SJSA1 (cell line): Measurements from ENCODE around the gene ATRAID. TPM values are rescaled to one million over a fixed set of nuclear protein-coding genes. Genes with fewer than 3 reads are reported as not detected.

Experiments used
- DNase-seq, 2 experiments: peaks; one replicate each; pipeline ENCODE4 v3.0.0-alpha.2; 2015 to 2020; ENCODE audit warnings: low spot score in 2 of 2, low read depth in 1 of 2
- H3K27ac ChIP-seq: fragments of 250-450 bp; sonication (Bioruptor Pico); 2 replicates; pipeline ENCODE4 v1.5.1; 2020; ENCODE audit warnings: mild to moderate bottlenecking, moderate library complexity
- H3K27me3 ChIP-seq: fragments of 250-450 bp; sonication (Bioruptor Pico); replicated peaks from 2 replicates; pipeline ENCODE4 v1.5.1; 2020; ENCODE audit warnings: mild to moderate bottlenecking, moderate library complexity
- H3K36me3 ChIP-seq: fragments of 250-450 bp; sonication (Bioruptor Pico); 2 replicates; pipeline ENCODE4 v1.5.1; 2020; ENCODE audit warnings: mild to moderate bottlenecking
- H3K4me1 ChIP-seq: fragments of 250-450 bp; sonication (Bioruptor Pico); replicated peaks from 2 replicates; pipeline ENCODE4 v1.6.1; 2021; ENCODE audit warnings: mild to moderate bottlenecking
- H3K4me3 ChIP-seq: fragments of 250-450 bp; sonication (Bioruptor Pico); 2 replicates; pipeline ENCODE4 v1.5.1; 2020; ENCODE audit warnings: mild to moderate bottlenecking
- H3K9me3 ChIP-seq: fragments of 250-450 bp; sonication (Bioruptor Pico); replicated peaks from 2 replicates; pipeline ENCODE4 v1.5.1; 2020; ENCODE audit warnings: mild to moderate bottlenecking
- total RNA-seq: library from RNA; depleted of rRNA; stranded (reverse); fragments of >200 nt; shearing (Covaris generic); gene quantifications from 2 replicates; pipeline ENCODE4 v1.2.3, GENCODE V29; 2014; rRNA removed

The ATRAID gene
- total RNA-seq, 1 experiment from 2014 or later, result 153 TPM

DNA sequence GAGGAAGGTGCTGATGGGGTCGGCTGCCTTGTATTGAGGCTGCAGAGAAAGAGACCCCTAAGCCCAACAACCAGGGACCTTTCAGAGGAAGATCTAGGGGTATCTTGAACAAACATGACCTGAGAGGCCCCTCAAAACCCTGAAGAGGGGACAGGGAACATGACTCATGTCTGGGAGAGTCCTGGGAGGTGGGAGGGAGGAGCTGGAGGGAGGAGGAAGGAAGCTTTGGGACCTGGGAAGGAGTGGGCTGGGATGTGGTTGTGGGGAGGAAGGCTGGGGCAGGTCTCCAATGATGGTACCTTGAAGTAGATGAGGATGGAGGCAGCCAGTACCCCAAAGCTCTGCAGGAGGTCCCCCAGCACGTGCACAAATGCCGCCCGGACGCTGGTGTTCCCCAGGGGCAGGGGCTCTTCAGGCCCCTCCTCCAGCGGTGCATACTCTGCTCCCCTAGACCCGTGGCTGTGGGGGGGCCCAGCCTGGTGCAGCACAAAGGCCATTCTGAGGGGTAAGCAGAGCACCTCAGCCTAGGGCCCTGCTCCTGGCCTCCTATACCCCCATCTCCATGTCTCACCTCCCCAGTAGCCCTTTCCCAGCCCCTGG is 45.1 kb downstream of the ATRAID start:
- no peak overlapping the region for H3K27ac ChIP-seq

DNA sequence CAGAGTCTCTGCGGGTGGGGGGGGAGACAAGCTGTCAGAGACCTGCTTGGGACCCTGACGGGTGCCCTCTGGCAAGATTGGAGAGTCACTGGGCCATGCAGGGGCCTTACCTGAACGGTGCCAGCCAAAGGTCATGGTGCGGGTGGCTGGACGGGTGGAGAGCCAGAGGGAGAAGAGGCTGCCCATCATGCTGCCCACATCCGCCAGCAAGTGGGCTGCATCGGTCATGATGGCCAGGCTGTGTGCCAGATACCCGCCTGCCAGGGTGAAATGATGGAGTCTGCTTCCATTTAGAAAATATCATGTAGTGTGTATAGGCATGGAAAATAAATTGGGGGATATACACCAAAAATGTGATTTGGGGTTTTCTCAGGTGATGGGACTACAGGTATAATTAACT is 46.2 kb downstream of the ATRAID start:
- Histone ChIP-seq H3K4me3 (no peak overlapping the region), H3K27me3 (peaks cover 46% of the 10 kb centered on the region), H3K4me1 (peaks cover 11% of the 10 kb centered on the region), H3K36me3 (no peaks in the 10 kb centered on the region), H3K27ac (no peak overlapping the region), H3K9me3 (no peaks in the 10 kb centered on the region)
- DNase-seq, result no peak

More for the DNA sequence above, 45.1 kb downstream of the ATRAID start:
- Histone ChIP-seq H3K9me3 (no peaks in the 10 kb centered on the region), H3K4me1 (peaks cover under 1% of the 10 kb centered on the region), H3K4me3 (no peak overlapping the region), H3K36me3 (no peaks in the 10 kb centered on the region), H3K27me3 (peaks cover 35% of the 10 kb centered on the region)
- DNase-seq, result no peak

DNA sequence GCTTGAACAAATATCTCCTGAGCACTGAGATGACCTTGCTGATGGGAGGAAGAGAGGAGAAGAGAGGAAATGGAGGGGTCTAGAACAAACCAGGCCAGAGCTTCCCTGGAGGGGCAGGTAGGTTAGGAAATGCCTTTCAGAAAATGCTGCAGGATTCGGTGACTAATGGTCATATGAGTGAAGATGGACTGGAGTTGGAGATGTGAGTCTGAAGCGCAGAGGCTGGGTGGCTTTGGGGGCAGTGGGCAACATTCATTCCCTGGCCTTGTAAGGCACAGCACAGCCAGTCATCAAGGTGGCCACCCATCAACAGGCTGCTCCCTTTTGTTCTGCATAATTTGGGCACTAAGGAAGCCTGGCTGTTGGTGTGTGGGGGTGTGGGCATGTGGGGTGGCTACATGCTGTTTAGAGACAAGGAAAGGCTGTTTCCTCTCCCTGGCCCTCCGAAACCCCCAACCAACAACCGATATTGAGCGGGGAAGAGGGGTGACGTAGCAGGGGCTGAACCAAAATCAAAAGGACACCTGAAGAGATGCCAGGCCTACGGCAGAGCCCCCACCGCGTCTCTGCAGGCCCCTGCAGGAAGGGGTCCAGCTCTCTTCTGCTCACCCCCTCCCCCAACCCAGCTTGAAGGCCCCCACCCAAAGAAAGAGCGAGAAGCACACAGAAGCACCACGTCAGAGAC is 49.5 kb downstream of the ATRAID start:
- Histone ChIP-seq H3K27me3 (peaks cover 71% of the 10 kb centered on the region), H3K4me3 (no peak overlapping the region)

DNA sequence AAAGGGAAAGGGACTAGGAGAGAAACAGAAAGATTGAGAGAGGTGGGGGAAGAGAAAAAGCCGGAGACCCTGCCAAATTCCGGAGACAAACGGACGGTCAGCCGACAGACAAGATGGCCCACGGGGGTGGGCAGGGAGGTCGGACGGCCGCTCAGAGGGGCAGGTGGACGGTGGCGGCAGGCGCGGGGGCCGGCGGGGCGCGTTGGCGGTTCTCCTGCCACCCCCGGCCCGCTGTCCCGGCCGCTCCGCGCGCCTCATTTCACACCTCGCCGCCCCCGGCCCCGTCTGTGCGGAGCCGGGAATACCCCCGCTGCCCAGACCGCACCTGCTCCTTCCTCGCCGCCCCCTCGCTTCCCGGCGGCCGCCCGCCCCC is 50.1 kb downstream of the ATRAID start:
- Histone ChIP-seq H3K9me3 (no peaks in the 10 kb centered on the region), H3K27me3 (peaks cover 72% of the 10 kb centered on the region), H3K36me3 (no peaks in the 10 kb centered on the region), H3K27ac (no peak overlapping the region), H3K4me3 (no peak overlapping the region), H3K4me1 (peaks cover 30% of the 10 kb centered on the region)
- DNase-seq, result no peak

More for the DNA sequence above, 49.5 kb downstream of the ATRAID start:
- Histone ChIP-seq H3K36me3 (no peaks in the 10 kb centered on the region), H3K9me3 (no peaks in the 10 kb centered on the region), H3K27ac (no peak overlapping the region), H3K4me1 (peaks cover 30% of the 10 kb centered on the region)
- no peak for DNase-seq

DNA sequence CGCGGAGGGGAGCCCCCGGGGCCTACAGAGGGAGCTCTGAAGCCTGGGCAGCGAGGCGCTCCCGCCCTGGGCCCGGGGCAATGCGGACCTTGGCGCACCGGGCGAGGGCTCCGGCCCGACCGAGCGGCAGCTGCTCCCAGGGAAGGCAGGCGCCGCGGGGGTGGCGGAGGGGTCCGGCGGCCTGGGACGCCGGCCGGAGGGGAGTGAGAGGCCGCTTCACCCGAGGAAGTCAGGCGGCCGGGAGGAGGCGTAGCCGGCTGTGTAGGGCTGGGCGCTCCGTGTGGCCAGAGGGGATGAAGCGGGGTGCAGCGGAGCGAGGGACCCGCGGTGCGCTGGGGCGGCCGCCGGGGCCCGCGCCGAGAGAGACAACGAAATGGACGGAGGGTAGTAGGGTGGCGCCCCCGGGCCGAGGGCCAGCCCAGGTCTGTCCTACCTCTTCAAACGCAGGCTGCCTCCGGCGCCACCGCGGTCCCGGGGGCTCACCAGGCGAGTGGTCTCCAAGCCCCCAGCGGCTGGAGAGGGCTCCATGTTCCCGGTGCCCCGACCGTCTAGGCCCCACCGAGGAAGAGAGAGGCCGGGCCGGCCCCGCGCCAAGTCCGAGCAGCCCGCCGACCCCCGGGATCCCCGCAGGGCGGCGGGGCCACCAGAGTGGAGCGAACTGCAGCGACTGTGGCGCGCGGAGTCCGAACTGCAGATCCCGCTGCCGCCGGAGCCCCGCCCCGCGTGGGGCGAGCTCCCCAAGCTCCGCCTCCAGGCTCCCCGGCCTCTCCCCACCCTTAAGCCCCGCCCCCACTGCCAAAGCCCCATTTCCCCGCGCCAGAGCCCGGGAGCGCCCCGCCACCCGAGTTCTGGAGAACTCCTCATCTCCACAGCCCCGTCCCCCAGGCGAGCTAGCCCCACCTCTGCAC is 50.8 kb downstream of the ATRAID start, which contains the start of gene SLC30A3:
TSS of gene SLC30A3 (minus strand) at position 669 of the 908 bp plus-strand sequence. CDS start at position 528, 141 bp downstream.
- peak in 1 of 2 experiments; percentile 36 for DNase-seq
- no peak within 1 kb of the TSS for H3K27ac ChIP-seq
- H3K9me3 ChIP-seq, result no peaks in the 10 kb centered on the region
- H3K27me3 ChIP-seq, result peaks cover 72% of the 10 kb centered on the region
- no peaks in the 10 kb centered on the region for H3K36me3 ChIP-seq
- H3K4me1 ChIP-seq, result peaks cover 30% of the 10 kb centered on the region
- H3K4me3 ChIP-seq, result peak within 1 kb of the TSS; percentile 29

DNA sequence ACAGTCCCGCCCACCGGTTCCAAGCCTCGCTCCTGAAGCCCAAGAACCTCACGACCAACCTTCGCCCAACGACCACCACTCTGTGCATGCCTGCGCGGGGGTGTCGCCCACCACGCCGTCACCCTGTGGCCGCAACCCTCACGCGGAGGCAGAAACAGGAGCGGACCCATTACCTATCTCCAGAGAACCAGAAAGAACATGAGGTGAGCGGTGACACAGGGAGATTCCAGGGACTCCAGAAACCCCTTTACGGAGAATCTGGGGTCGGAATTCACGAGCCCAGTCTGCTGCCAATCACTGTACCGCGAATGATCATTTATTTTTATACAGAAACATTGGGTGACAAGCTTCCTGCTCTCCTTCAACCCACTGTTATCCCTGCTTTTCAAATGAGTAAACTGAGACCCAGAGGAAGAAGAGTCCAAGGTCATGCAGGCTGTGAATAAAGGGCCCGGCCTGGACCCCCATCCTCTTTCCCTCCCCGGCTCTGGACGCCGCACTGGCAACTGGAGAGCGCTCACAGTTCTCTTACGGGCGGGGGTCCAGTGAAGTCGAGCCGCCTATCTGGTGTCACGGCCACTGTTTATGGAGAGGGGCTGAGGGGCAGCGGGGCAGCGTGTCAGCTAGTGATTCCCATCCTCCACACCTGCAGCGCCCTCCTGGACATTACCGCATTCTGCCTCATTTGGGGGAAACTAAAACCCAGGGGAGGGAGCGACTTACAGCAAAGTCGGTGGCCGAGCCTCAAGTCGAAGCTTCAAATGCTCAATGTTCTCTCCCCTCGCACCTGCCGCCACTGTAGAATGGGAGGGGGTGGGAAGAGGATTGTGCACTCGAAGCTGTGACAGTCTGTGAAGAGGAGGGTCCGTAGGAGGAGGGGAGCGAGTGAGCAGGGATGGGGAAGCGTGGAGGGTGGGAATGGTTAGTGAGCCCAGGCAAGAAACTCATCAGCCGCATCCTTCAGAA is 51.7 kb downstream of the ATRAID start:
- no peaks in the 10 kb centered on the region for H3K36me3 ChIP-seq
- H3K4me3 ChIP-seq, result no peak overlapping the region
- peaks cover 71% of the 10 kb centered on the region for H3K27me3 ChIP-seq
- H3K9me3 ChIP-seq, result no peaks in the 10 kb centered on the region
- H3K27ac ChIP-seq, result no peak overlapping the region
- DNase-seq, result no peak
- H3K4me1 ChIP-seq, result peaks cover 30% of the 10 kb centered on the region

DNA sequence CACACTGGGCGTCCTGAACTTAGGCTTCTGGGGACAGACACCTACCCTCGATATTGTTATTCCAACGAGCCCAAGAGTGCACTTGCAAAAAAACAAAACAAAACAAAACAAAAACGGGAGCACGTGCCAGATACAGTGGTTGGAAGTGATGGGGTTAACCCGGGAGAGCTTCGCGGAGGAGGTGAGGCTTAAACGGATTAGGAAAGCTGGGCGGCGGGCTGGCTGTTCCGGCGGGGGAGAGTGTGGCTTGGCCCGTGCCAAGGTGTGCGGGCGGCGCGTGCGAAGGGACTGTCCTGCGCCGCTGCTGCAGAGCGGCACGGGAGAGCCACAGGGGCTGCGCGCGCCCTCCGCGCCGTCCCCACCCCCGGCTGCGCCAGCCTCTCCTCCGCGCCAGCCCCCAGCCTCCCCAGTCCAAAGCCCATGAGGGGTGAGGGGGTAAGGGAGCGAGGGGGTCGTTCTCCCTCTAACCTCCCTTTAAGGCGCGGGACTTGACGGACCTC is 52.5 kb downstream of the ATRAID start:
- H3K27me3 ChIP-seq, result peaks cover 73% of the 10 kb centered on the region

DNA sequence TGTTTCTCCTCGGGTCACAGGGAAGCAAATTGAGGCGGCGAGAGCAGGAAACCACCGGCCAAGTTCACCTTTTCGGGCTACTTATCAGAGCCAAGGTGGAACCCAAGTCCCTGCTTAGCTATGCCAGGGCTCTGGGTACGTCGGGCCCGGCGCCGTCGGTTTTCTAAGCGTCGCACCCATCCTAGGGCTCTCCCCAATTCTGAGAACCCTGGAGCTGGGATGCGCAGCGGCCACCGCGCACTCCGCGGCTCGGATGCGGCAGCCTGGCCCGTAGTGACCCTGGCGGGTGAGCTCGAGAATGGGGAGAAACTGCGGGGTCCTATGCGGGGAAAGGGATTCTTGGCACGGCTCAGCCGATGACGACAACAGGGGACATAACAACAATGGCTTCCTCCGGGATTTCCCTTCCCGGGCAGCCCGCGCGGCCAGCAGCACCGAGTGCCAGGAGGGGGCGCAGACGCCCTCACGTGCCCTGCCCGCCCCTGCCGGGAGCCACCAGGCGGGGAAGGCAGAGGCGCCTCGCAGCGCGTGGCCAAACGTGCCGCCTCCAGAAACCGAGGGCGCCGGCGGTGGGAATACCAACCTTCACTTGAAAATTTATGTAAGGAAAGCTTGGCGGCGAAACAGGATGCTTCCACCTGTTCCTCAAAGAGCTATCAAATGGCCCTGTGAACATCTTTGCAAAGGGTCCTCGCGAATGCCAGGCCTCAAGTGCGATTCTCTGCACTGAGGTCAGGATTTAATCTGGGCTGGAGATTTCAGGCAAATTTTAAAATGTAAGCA is 53.1 kb downstream of the ATRAID start:
- Histone ChIP-seq H3K4me3 (peak overlapping the region; percentile 22), H3K9me3 (no peaks in the 10 kb centered on the region), H3K27me3 (peaks cover 70% of the 10 kb centered on the region), H3K27ac (no peak overlapping the region), H3K4me1 (peaks cover 30% of the 10 kb centered on the region), H3K36me3 (no peaks in the 10 kb centered on the region)
- DNase-seq, result peak; percentile 75 to 77

More for the DNA sequence above, 52.5 kb downstream of the ATRAID start:
- Histone ChIP-seq H3K9me3 (no peaks in the 10 kb centered on the region), H3K4me1 (peaks cover 30% of the 10 kb centered on the region), H3K4me3 (peak overlapping the region; percentile 22), H3K36me3 (no peaks in the 10 kb centered on the region), H3K27ac (no peak overlapping the region)
- no peak for DNase-seq

DNA sequence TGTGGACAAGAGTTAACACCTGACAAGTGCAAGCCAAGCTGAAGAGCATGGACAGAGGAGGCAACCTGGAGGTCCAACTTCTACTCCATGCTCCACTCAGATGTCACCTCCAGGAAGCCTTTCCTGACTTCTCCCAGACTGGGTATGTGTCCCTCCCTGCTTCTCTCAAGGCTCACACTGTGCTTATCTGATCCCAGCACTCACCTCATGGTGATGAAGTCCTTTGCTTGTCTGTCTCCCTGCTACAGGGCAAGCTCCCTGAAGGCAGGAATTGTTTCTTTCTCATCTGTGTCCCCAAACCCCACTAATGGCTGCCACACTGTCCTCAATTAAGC is 53.7 kb downstream of the ATRAID start:
- peaks cover 30% of the 10 kb centered on the region for H3K4me1 ChIP-seq
- H3K4me3 ChIP-seq, result no peak overlapping the region
- H3K9me3 ChIP-seq, result no peaks in the 10 kb centered on the region

More for the DNA sequence above, 53.7 kb downstream of the ATRAID start:
- Histone ChIP-seq H3K27me3 (peaks cover 68% of the 10 kb centered on the region), H3K36me3 (no peaks in the 10 kb centered on the region), H3K27ac (no peak overlapping the region)
- no peak for DNase-seq

Other genes with a start within 250 kb of the ATRAID start
- 0.50 and 3.3 TPM in 2 replicates for gene MAPRE3, start 241.4 kb upstream of the ATRAID start, total RNA-seq
- 52.4 and 57.3 TPM in 2 replicates for gene TMEM214, start 179.1 kb upstream of the ATRAID start, total RNA-seq
- gene AGBL5, start 160.4 kb upstream of the ATRAID start, total RNA-seq, result 22.8 and 32.7 TPM in 2 replicates
- gene OST4, start 140.4 kb upstream of the ATRAID start, total RNA-seq, result 322 and 334 TPM in 2 replicates
- 168 and 170 TPM in 2 replicates for gene EMILIN1, start 133.4 kb upstream of the ATRAID start, total RNA-seq
- 0.11 and 0.31 TPM in 2 replicates for gene KHK, start 125.3 kb upstream of the ATRAID start, total RNA-seq
- gene CGREF1, start 92.9 kb upstream of the ATRAID start, total RNA-seq, result 2.1 and 3.1 TPM in 2 replicates
- not detected in 2 replicates for gene ABHD1, start 88.2 kb upstream of the ATRAID start, total RNA-seq
- 87.4 and 101 TPM in 2 replicates for gene PREB, start 77.4 kb upstream of the ATRAID start, total RNA-seq
- gene PRR30, start 72.6 kb upstream of the ATRAID start, total RNA-seq, result not detected in 2 replicates
- not detected in 2 replicates for gene TCF23, start 63.0 kb upstream of the ATRAID start, total RNA-seq
- 40.8 and 42.0 TPM in 2 replicates for gene SLC5A6, start 227 bp downstream of the ATRAID start, total RNA-seq
- gene CAD, start 5.3 kb downstream of the ATRAID start, total RNA-seq, result 17.0 and 17.6 TPM in 2 replicates
- not detected in 2 replicates for gene SLC30A3, start 51.0 kb downstream of the ATRAID start, total RNA-seq
- gene DNAJC5G, start 63.4 kb downstream of the ATRAID start, total RNA-seq, result not detected in 2 replicates
- gene TRIM54, start 70.4 kb downstream of the ATRAID start, total RNA-seq, result not detected in 2 replicates
- gene UCN, start 96.4 kb downstream of the ATRAID start, total RNA-seq, result 0.21 and 6.8 TPM in 2 replicates
- gene MPV17, start 111.1 kb downstream of the ATRAID start, total RNA-seq, result 88.0 and 88.3 TPM in 2 replicates
- 36.2 and 46.4 TPM in 2 replicates for gene GTF3C2, start 144.7 kb downstream of the ATRAID start, total RNA-seq
- 29.8 and 52.1 TPM in 2 replicates for gene EIF2B4, start 158.3 kb downstream of the ATRAID start, total RNA-seq
- gene SNX17, start 158.6 kb downstream of the ATRAID start, total RNA-seq, result 148 and 170 TPM in 2 replicates
- 7.7 and 13.1 TPM in 2 replicates for gene ZNF513, start 168.7 kb downstream of the ATRAID start, total RNA-seq
- gene PPM1G, start 197.6 kb downstream of the ATRAID start, total RNA-seq, result 144 and 147 TPM in 2 replicates
- gene NRBP1, start 216.6 kb downstream of the ATRAID start, total RNA-seq, result 83.1 and 132 TPM in 2 replicates
- not detected in 2 replicates for gene KRTCAP3, start 230.3 kb downstream of the ATRAID start, total RNA-seq